NT2/D1 (cell line): ENCODE results near the gene SHOC1.

Experiments
- SUZ12 ChIP-seq: IDR thresholded peaks from 2 replicates; pipeline ENCODE4 v1.6.1; 2011; ENCODE audit not compliant: insufficient read length, insufficient read depth; ENCODE audit errors: extremely low read depth
- YY1 ChIP-seq: IDR thresholded peaks from 2 replicates; pipeline ENCODE4 v1.6.1; 2011; ENCODE audit not compliant: insufficient read length, insufficient read depth
- ZNF274 ChIP-seq: IDR thresholded peaks from 2 replicates; pipeline ENCODE4 v1.6.1; 2011; ENCODE audit warnings: mild to moderate bottlenecking, low read depth, low read length

- no peak for TF ChIP-seq SUZ12
- no peak for TF ChIP-seq ZNF274
- TF ChIP-seq YY1 = no peak
Measured at GRCh38 chr9:111789881-111790280, 4.9 kb downstream of the SHOC1 start.
